Islet precursor cell (in vitro differentiated cells): ENCODE results near the gene FAM237B.

ENCODE experiments used
- DNase-seq: peaks from one replicate; pipeline ENCODE4 v3.0.0-alpha.2; 2018

FAM237B gene

DNA sequence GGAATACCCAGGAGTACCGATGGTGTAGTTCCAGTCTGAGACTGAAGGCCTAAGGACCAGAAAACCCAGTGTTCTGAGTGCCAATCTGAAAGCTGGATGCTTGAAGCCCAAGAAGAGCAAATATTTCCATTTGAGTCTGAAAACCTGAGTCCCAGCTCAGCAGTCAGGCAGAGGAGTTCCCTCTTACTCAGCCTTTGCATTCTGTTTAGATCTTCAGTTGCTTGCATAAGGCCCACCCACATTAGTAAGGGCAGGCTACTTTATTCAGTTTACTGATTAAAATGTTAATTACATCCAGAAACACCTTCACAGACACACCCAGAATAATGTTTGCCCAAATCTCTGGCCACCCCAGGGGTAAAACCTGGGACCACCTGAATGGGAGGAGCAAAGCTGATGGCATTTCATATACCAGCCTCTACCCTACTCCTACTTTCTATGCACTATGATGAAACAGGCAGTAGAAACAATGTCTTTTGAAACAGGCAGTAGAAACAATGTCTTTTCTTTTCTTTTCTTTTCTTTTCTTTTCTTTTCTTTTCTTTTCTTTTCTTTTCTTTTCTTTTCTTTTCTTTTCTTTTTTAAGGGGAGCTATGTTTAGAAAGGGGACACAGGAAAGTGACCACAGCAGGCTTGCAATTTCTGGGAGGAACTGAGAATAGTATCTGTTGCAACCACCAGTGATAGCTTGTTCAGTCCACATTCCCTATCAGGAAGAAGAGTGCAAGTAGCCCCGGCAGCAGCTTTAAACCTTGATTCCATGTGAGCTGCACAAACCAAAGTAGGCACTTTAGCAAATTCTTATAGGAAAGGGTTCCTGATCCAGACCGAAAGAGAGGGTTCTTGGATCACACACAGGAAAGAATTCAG is 30.6 kb downstream of the FAM237B start:
- DNase-seq = no peak

DNA sequence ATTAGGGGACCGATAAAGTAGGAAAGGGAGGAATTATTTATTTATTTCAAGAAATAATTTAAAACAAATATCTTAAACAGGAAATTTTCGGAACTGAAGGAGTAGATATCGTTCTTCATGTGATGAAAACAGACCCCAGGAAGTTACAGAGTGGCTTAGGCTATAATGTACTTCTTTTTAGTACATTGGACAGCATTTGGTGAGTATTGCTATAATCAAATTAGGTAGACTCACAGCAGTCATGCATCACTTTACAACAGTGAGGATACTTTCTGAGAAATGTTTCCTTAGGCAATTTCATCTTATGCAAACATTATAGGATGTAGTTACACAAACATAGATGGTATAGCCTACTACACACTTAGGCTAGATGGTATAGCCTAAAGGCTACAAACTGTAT is 33.0 kb downstream of the FAM237B start:
- DNase-seq = no peak

DNA sequence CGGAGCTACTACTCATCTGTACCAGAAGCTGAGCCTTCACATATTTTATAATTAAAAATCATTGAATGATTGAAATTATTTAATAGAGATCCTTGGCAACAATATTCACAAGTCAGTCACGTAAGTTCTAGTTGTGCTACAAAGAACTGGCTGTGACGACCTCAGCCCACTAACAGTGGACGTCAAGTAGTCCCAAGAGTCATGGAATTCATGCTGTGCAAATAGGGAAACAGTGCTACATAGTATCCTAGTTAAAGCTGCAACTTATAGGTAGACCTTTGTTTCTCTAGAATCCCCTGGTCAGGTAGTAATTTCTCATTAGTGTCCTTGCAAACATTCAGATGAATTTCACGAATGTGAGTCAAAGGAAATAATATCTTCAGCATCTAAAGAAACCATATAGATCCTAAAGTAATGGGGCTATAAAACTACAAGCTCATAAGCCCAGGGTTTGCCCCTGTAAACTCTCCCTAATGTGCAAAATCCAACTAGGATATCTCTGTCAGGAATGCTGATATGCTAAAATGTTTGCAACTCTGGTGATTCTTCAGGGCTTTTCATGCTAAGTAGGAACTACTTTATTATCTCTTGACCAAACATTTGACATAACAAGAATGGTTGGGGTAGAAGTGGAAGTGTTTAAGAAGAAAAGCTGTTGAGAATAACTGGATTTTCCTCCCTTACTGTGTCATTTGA is 44.9 kb downstream of the FAM237B start:
- no peak for DNase-seq

DNA sequence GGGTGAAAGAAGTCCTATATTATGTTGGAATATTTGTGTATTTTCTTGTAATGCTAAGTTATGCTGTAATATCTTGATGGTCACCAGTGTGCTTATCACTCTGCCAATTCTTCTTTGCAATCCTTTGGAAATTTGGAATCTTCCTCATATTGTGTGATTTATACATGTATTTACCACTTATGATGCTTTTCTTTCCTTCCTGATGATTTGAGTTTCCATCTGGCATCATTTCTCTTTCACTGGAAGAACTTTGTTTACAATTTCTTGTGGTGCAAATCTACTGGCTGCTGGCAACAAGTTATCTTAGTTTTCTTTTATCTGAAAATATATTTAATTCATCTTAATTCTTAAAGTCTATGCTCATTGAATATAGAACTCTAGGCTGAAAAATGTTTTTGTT is 46.9 kb downstream of the FAM237B start:
- DNase-seq = no peak

DNA sequence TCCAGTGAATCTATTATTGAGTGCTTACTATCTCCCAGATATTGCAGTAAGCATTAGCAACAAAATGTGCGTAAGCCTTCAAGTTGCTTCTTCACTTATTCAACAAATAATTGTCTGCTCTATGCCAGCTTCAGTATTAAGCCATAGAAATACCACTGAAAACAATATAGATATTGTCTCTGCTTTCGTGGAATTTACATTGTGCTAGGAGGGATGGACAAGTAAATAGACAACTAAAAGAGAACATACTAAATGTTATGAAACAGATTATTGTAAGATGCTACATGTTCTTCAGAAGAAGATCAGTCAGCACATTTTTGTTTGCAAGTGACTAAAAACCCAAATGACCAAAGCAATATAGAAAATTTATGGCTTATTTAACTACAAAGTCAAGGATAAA is 48.9 kb downstream of the FAM237B start:
- no peak for DNase-seq

DNA sequence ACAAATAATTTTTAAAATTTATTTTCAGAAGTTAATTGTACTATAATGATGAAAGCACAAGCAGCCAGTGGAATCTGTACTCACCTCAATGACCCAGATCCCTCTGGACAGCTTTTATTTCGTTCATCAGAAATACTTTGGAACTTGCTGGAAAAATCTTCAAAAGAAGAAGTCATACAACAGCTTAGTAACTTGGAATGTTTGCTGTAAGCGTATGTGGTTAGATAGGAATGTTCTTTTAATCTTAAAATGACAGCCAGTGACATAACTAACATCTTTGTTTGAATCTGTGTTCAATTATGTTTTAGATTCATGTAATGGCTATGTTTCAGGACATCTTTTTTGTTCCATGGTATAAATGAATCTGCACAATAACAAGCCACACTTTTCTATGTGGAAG is 49.4 kb downstream of the FAM237B start:
- no peak for DNase-seq

DNA sequence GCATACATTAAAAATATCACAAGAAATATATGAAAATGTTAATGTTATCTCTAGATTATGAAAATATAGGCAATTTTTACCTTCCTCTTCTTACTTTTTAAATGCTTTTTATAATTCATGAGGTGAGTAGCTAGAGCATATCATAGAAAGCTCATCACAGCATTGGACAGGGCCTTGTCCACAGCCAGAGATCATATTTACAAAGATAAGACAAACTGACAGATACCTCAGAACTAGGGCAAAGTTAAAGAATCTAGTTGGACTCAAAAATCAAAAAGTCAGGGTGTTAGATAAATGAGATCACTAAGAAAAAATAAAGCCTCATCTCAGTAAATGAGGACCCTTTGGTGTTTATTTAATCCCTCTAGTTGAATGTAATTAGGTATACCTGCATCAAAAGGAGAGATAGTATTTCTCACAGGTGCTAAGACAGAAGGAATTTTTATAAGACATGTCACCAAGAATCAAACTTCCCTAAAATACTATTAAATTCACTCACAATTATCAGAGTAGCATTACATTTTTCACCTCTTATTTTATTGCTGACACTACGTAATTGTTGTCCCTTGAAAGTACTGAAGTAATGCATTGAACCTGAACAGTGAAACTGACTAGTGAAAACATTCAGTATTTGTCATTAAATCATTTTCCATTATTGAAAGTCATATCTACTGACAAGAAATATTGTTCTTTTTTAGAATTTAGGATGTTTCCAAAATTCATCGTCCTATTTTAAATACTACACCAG is 50.5 kb downstream of the FAM237B start:
- no peak for DNase-seq

DNA sequence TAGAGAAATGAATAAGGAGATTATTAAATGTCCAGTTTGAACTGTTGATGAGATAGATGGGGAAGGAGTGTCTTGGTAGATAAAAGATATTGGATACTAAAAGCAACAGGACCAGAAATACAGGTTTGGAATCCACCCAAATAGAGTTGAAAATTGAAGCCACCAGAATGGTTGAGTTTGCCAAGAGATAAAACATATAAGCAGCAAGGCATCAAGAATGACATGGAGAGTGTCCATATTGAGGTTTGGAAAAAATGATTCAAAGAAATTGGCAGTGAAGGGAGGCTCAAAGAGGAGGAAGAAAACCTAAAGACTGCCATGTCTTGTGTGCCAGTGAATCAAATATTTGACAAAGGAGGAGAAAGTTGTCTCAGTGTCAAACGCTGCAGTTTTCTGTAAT is 51.9 kb downstream of the FAM237B start:
- DNase-seq = no peak

DNA sequence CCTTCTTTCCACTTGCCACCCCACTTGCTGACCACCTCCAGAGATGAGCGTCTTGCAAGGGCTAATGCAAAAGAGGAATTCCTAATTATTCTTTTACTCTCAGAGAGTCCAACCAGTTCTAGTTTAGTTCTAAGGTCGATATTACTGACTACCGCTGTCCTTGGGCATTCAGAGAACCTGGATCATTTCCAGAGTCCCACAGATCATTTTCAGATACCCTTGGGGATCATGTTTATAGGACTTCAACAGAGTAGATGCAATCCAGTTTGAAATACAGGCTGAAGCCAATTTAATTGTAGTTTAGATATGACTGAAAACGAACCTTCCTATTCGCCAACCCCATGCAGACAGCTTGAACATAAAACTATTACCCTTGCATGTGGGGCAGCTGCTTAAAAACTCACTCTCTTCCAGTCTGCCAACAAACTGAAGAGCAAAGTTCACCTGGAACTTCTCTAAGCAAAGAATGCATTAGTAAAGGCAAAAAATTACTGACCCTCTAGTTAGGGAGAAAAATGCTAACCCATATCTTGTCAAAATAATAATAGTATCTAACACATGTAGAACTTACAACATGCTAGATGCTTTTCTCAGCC is 53.7 kb downstream of the FAM237B start:
- no peak for DNase-seq

DNA sequence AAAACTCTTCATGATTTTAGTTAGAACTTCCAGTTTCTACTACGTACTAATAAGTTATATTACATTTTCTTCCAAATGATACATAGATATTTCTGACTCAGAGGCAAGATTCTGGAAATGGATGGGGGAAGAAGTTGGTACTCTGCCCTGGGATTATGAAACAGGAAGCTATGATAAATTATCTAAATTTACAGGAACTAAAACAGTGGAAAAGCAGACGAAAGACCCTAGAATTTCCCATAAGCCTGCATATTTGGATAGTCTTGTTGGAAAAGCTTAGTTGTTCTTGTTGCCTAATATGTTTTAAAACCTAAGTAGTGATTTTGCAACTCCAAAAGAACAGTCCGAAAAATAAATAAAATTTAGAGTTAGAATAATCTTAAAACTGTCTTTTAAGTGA is 54.3 kb downstream of the FAM237B start:
- no peak for DNase-seq
